ENCODE results near the gene STAC3.

GRCh38 chr12:57237932-57238853, 12.8 kb downstream of the STAC3 start:
- TF ChIP-seq CEBPB (IDR thresholded peaks at IDR 0.05; ENCODE audit: borderline replicate concordance, low read depth, low read length): no peak
- TF ChIP-seq, protein P1, sequence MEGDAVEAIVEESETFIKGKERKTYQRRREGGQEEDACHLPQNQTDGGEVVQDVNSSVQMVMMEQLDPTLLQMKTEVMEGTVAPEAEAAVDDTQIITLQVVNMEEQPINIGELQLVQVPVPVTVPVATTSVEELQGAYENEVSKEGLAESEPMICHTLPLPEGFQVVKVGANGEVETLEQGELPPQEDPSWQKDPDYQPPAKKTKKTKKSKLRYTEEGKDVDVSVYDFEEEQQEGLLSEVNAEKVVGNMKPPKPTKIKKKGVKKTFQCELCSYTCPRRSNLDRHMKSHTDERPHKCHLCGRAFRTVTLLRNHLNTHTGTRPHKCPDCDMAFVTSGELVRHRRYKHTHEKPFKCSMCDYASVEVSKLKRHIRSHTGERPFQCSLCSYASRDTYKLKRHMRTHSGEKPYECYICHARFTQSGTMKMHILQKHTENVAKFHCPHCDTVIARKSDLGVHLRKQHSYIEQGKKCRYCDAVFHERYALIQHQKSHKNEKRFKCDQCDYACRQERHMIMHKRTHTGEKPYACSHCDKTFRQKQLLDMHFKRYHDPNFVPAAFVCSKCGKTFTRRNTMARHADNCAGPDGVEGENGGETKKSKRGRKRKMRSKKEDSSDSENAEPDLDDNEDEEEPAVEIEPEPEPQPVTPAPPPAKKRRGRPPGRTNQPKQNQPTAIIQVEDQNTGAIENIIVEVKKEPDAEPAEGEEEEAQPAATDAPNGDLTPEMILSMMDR (CRISPR knock-in tag; IDR thresholded peaks at IDR 0.05): no peak
- no peak for TF ChIP-seq KDM6A (CRISPR knock-in tag; IDR thresholded peaks at IDR 0.05; ENCODE audit: low read depth)
- TF ChIP-seq BHLHE40 (IDR thresholded peaks at IDR 0.05; ENCODE audit: low read length): no peak
